ENCODE measurements around the gene CNMD.

CNMD gene

DNA sequence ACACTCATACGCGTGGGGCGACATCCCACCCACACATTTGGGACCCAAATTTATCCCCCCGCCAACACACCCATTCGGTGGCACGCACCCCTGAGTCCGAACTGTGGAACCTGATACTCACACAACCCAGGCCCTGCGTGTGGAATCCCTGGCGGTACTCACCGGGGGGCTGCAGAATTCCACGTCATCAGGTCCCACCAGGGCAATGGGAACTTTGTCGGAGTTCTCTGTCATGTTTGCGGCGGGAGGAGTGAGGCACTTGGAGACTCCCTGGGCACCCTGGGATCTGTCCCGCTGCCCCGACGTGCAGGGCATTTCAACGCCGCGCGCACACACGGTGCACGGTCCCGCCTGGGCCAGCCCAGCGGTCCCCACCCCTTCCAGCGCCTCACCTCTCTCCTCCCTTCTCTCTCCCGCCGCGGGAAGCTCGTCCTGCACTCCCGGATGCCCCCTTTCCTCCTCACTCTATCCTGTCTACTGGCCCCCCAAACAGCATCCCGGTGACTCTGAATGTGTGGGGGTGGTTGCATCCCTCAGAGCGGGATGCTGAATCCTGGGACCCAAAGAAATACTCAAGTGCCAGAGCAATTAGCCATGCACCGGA is at the start of gene CNMD:
TSS of gene CNMD (minus strand) at position 353 of the 604 bp plus-strand sequence. CDS start at position 234, 119 bp downstream.
- DNase-seq (ENCODE audit: low read depth in 2 of 2, low spot score in 1 of 2): no peak

DNA sequence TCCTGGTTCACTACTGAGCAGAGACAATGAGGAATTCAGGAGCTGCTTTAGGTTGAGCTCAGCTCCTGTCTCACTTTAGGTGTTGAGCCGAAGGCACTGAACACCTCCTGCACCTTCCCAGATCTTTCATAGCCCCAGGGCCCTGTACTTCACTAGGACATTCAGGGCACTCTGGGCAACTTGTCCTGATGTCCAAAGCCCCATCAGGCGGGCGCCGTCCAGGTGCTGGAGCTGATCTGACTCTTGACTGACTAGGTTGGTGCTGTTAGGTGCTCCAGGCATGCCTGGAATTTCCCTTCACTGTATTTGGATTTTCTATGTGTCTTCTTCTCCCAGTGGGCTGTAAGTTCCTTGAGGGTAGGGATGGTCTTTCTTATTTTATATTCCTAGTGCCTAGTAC is 48.4 kb upstream of the CNMD start:
- DNase-seq (ENCODE audit: low read depth in 2 of 2, low spot score in 1 of 2): no peak

- no peak for DNase-seq (ENCODE audit: low read depth in 2 of 2, low spot score in 1 of 2)
Observed at GRCh38 chr13:52787235-52787634, 47.6 kb upstream of the CNMD start.

GRCh38 chr13:52786766-52787165 is 47.1 kb upstream of the CNMD start:
- DNase-seq (ENCODE audit: low read depth in 2 of 2, low spot score in 1 of 2): no peak

GRCh38 chr13:52785739-52786138 is 46.1 kb upstream of the CNMD start:
- no peak for DNase-seq (ENCODE audit: low read depth in 2 of 2, low spot score in 1 of 2)

DNA sequence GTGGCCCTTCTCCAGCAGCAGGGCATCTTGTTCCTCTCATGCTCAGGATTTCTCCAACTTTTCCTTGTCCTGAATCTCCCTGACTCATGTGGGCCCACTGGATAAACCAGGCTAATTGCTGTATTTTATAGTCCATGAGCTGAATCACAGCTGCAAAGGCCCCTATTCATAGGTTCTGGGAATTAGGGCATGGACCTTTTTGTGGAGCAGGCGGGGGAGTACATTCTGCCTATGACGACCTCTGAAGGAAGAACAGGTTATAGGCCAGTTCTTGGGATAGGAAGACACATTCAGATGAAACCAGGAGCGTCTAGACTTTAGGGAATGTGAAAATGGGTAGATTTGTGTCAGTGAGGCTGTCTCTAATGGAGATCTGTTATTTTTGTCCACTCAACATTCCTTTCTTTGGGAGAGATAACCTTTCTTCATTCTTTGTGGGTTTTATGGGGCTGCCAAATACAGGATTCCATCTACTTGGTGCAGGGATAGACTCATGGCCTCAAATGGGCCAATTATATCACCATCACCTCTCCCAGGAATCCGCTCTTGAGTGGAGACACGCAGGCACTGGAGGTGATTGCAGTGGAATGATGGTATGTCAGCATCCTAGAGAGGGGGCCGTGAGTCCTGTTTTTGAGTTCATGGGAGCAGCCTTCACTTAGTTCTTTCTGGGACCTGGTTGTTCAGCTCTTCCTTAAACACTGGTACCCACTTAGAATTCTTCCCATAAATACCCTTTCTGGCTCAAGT is 45.1 kb upstream of the CNMD start:
- no peak for DNase-seq (ENCODE audit: low read depth in 2 of 2, low spot score in 1 of 2)

DNA sequence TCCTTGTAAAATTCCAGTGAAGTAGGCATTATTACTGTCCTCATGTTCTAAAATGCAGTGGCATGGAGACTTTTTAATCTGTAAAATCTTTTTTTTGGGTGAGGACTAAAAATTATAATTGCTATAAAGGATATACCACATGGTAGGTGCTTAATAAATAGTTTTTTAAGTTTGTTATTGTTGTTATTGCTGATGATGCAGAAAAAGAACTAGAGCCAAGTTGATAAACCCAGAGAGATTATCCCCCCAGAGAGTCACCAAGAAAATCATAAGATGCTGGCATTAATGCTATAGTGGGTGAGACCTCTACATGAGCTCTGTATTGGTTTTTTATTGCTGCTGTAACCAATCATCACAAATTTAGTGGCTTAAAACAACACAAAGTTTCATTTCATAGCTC is 44.3 kb upstream of the CNMD start:
- no peak for DNase-seq (ENCODE audit: low read depth in 2 of 2, low spot score in 1 of 2)

DNA sequence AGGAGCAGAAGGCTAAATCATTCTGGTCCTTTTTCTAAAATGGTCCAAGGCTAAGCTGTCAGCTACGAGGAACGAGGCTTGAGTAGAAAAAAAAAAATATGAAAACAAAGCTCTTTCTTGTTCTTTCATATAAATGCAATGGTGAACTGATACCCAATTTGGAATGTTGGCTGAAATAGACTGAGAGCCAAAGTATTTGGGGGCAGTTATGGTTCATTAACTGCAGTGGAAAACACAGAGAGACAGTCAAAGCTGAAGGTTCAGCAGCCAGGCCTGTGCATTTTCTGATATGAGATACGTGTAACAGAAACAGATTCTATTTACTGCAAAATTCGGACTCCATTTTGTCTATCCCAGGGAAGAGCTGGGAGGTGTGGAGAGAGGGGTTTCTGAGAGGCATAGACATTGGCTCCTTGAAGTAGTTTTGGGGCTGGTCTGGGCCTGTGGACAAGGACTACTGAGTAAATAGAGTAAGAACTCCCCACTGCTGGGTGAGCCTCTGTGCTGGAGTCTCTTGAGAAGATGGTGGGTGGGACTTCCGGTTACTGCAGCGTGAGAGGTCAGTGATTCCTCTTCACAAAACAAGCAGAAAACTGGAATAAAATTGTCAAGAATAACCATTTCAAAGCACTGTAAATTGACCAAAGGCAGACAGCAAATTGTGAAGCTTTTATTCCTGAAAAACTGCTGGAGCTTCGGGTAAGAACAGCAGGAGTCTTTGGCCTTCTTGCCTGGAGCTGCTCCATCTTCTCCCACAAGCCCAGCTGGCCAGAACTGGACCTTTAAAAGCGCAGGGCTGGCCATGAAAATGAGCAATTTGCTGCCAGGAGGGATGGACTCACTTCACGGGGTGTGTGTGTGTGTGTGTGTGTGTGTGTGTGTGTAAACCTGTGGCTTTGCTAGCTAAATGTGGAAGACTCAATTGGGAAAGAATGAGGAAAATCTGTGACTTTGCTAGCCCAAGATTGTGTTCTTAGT is 43.1 kb upstream of the CNMD start:
- DNase-seq (ENCODE audit: low read depth in 2 of 2, low spot score in 1 of 2): no peak

DNA sequence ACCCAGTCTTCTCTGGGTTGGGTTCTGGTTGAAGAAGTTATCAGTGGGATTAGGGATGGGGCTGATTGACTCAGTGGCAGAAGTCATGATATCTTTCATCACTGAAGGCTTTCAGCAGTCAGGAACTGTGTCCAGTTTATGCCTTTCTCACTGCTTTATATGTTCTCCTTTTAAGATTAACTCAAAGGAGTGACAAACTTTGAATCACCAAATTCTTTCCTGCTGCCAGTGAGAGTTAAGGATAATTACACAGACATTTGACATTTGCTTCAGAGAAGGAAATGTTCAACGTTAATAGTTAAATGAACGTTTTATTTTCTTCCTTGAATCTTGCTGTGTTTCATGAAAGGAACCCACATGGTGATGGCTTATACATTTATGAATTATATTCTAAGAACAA is 41.0 kb upstream of the CNMD start:
- DNase-seq (ENCODE audit: low read depth in 2 of 2, low spot score in 1 of 2): no peak

- no peak for DNase-seq (ENCODE audit: low read depth in 2 of 2, low spot score in 1 of 2)
Observed at GRCh38 chr13:52780092-52780491, 40.5 kb upstream of the CNMD start.

DNA sequence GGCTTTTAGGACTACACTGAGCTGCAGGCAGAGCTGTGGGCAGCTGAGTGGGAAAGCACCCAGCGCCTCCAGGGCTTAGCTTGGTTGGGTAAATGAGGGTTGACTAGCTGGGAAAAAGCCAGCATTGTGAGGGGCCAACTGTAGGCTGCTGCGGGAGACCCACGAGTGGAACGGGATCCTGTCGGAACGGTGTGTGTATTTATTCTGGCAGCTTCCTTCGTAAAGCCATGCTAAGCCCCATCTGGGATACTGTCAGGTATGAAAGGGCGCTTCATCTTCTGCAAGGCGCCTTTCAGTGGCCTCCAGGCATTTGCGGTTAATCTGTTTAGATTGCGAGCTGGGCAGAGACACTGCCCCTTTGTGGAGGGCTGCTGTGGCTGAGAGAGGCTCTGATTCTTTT is 39.5 kb upstream of the CNMD start:
- DNase-seq (ENCODE audit: low read depth in 2 of 2, low spot score in 1 of 2): no peak

- DNase-seq (ENCODE audit: low read depth in 2 of 2, low spot score in 1 of 2): no peak
Observed at GRCh38 chr13:52776726-52777125, 37.1 kb upstream of the CNMD start.

- no peak for DNase-seq (ENCODE audit: low read depth in 2 of 2, low spot score in 1 of 2)
Observed at GRCh38 chr13:52775511-52775910, 35.9 kb upstream of the CNMD start.

DNA sequence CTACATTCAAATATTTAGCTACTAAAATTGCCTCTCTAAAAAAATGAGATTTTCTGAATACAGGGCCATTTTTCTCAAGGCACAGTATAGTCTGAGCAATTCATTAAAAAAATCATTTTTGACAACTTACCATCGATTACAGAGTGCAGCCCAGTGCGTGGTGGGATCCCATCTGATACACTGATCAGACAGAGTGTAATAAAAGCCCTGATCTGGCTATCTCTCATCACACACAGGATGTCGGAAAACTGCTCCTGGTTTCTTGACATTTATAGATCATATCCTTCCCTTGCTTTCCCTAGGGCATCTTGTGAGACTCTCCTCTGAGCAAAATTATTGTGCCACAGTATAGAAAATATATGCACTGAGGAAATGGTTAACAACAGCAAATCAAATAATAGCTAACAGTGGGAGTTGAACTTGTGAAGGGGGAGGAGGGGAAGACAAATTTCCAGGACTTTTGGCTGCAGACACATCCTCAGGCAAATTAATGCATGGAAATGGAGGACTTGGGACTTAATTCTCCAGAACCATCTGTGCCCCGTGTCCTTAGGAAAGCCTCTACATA is 28.4 kb upstream of the CNMD start:
- DNase-seq (ENCODE audit: low read depth in 2 of 2, low spot score in 1 of 2): no peak

DNA sequence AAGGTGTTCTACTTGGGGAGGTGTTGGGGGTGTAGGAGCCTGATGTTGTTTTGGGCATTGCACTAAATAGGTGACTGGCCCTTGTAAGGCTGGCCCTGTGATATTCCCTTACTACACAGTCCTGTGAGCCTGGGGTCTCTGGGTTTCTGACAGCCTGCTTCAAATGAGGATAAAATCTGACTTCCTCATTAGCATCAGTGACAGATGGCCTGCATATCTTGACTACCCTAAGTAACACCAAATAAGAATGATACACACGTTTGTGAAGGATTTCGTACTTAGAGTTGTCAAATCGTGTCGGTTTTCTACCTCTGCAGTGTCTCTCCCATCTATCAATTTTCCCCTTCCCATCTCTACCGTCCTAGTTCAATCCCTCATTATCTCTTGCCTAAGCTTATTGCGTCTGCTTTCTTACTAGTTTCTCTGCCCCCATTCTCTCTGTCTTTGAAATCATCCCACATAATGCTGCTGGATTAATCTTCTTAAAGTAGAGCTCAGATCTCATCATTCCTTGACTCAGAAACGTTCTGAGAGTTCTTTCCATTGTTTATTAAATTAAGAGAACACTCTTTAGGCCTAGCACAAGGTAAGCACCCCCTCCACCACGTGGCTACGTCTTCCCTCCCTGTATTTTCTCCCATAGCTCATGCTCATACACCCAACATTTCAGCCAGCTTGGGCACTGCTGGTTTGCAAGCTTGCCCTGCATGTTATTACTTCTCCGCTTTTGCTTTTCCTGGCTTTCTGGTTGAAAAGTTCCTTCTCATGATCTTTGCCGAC is 26.2 kb upstream of the CNMD start:
- DNase-seq (ENCODE audit: low read depth in 2 of 2, low spot score in 1 of 2): no peak

- DNase-seq (ENCODE audit: low read depth in 2 of 2, low spot score in 1 of 2): no peak
Observed at GRCh38 chr13:52760077-52760476, 20.5 kb upstream of the CNMD start.

GRCh38 chr13:52758114-52758513 is 18.5 kb upstream of the CNMD start:
- no peak for DNase-seq (ENCODE audit: low read depth in 2 of 2, low spot score in 1 of 2)

DNA sequence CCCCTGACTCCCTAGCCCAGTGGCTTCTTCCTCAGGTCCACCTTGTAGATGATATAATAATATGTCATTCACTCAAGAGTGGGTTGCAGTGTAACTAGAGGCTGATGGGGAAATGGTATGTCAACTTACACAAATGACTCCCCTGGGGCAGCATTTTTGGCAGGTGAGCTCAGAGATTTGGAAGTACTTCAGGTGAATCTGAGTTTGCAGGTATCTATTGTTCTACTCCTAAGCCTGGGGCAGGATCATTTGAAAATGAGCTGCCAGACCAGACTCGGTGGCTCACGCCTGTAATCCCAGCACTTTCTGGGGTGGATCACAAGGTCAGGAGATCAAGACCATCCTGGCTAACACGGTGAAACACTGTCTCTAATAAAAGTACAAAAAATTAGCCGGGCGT is 11.6 kb upstream of the CNMD start:
- no peak for DNase-seq (ENCODE audit: low read depth in 2 of 2, low spot score in 1 of 2)

DNA sequence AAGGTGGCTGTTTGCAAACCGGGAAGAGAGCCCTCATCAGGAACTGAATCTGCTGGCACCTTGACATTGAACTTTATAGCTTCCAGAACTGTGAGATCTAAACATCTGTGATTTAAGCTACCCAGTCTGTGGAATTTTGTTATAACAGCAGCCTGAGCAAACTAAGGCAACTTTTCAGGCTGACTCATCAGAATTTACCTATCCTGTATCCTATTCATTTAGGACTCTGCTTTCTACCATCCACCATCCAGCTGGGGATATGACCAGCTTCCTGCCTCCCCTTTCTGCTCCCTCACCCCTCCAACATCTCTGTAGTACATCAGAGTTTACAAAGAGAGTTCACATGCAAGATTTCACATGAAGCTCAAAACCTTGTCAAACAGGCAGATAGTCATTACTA is 11.1 kb upstream of the CNMD start:
- DNase-seq (ENCODE audit: low read depth in 2 of 2, low spot score in 1 of 2): no peak

- no peak for DNase-seq (ENCODE audit: low read depth in 2 of 2, low spot score in 1 of 2)
Observed at GRCh38 chr13:52749419-52749818, 9.8 kb upstream of the CNMD start.

DNA sequence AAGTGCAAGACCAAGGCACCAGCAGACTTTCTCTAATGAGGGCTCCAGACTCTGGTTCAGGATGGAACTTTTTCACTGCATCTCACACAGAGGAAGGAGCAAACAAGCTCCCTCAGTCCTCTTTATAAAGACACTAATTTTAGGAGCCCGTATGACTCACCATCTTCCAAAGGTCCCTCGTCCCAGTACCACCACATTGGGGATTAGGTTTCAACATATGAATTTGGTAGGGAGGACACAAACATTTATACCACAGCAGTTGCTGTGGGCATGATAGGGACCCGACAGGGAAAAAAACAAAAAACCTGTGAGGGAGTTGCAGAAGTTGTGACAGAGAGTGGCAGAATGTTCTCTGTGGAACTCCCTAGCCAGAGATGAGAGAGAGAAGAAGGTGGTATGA is 6.5 kb upstream of the CNMD start:
- no peak for DNase-seq (ENCODE audit: low read depth in 2 of 2, low spot score in 1 of 2)

Measured in stimulated activated CD8-positive, alpha-beta memory T cell treated with anti-CD3 and anti-CD28 coated beads, Interleukin-4, amount 100 ng/mL, for 4 hours (primary cell).